HEK293 (cell line): ENCODE data around the gene LCN12.

Experiments
- CTCF ChIA-PET: fragments of 350-600 bp; formaldehyde crosslinking; extraction: SDS; loops from one replicate; lab custom pipeline; 2021; ENCODE audit warnings: antibody characterized with exemption; lab: Yijun Ruan, JAX
- POLR2A ChIA-PET: fragments of 300-600 bp; formaldehyde crosslinking; extraction: SDS; loops from one replicate; lab custom pipeline; 2020; ENCODE audit warnings: antibody characterized with exemption, inconsistent platforms; lab: Yijun Ruan, JAX
- H3K27ac ChIP-seq: fragments of 200-500 bp; sonication (Bioruptor generic); 2 replicates; pipeline ENCODE4 v1.5.1; 2014; ENCODE audit warnings: low read depth, low read length, control low read depth, inconsistent platforms; ENCODE audit errors: extremely low read depth
- H3K36me3 ChIP-seq, 2 experiments: fragments of 200-500 bp in 1 of 2; sonication (Bioruptor generic) in 1 of 2; 1 replicate in 1 of 2; 2 replicates in 1 of 2; pipeline ENCODE4 v1.5.1; 2014 to 2017; ENCODE audit warnings: inconsistent platforms in 2 of 2, low read length in 2 of 2; ENCODE audit not compliant: control insufficient read depth in 2 of 2, insufficient read depth in 1 of 2
- H3K4me1 ChIP-seq: fragments of 200-500 bp; sonication (Bioruptor generic); 2 replicates; pipeline ENCODE4 v1.5.1; 2014; ENCODE audit warnings: mild to moderate bottlenecking, low read length, inconsistent platforms; ENCODE audit not compliant: control insufficient read depth, insufficient read depth
- H3K4me3 ChIP-seq: 2 replicates; pipeline ENCODE4 v1.5.1; 2011; ENCODE audit warnings: low read depth, mild to moderate bottlenecking, control low read depth, low read length, moderate library complexity
- H3K9me3 ChIP-seq: fragments of 200-500 bp; sonication (Bioruptor generic); 2 replicates; pipeline ENCODE4 v1.5.1; 2014; ENCODE audit warnings: low read depth, low read length, inconsistent platforms; ENCODE audit not compliant: control insufficient read depth, insufficient read depth
- GLIS2 ChIP-seq: fragments of 450-650 bp; formaldehyde crosslinking; IDR thresholded peaks from 2 replicates; pipeline ENCODE4 v1.5.1; 2016; ENCODE audit warnings: missing biosample characterization, missing genetic modification characterization
- KLF7 ChIP-seq: fragments of 450-650 bp; formaldehyde crosslinking; IDR thresholded peaks from 2 replicates; pipeline ENCODE4 v1.5.1; 2016; ENCODE audit warnings: missing biosample characterization, missing genetic modification characterization, borderline replicate concordance
- OVOL3 ChIP-seq: fragments of 450-650 bp; formaldehyde crosslinking; IDR thresholded peaks from 2 replicates; pipeline ENCODE4 v1.5.1; 2016; ENCODE audit warnings: missing biosample characterization, missing genetic modification characterization
- WT1 ChIP-seq: fragments of 450-650 bp; formaldehyde crosslinking; IDR thresholded peaks from 2 replicates; pipeline ENCODE4 v1.5.1; 2016; ENCODE audit warnings: missing biosample characterization, missing genetic modification characterization
- ZBTB1 ChIP-seq: fragments of 450-650 bp; formaldehyde crosslinking; IDR thresholded peaks from 2 replicates; pipeline ENCODE4 v1.5.1; 2016; ENCODE audit warnings: missing biosample characterization, missing genetic modification characterization
- ZBTB17 ChIP-seq: fragments of 450-650 bp; formaldehyde crosslinking; IDR thresholded peaks from 2 replicates; pipeline ENCODE4 v1.5.1; 2016; ENCODE audit warnings: missing biosample characterization, missing genetic modification characterization
- ZNF341 ChIP-seq: fragments of 450-650 bp; formaldehyde crosslinking; IDR thresholded peaks from 2 replicates; pipeline ENCODE4; 2016; ENCODE audit warnings: low read depth, missing biosample characterization, missing genetic modification characterization
- ZNF707 ChIP-seq: fragments of 450-650 bp; formaldehyde crosslinking; IDR thresholded peaks from 2 replicates; pipeline ENCODE4 v1.5.1; 2016; ENCODE audit warnings: missing biosample characterization, missing genetic modification characterization
- ZNF830 ChIP-seq: fragments of 450-650 bp; IDR thresholded peaks from 2 replicates; pipeline ENCODE4 v1.5.0; 2018; ENCODE audit warnings: missing biosample characterization, missing genetic modification characterization, low read depth, mild to moderate bottlenecking, moderate library complexity
- ZNF843 ChIP-seq: fragments of 450-650 bp; formaldehyde crosslinking; IDR thresholded peaks from 2 replicates; pipeline ENCODE4 v1.5.1; 2016; ENCODE audit warnings: missing biosample characterization, missing genetic modification characterization
- ZSCAN16 ChIP-seq: fragments of 450-650 bp; formaldehyde crosslinking; IDR thresholded peaks from 2 replicates; pipeline ENCODE4 v1.5.1; 2016; ENCODE audit warnings: missing biosample characterization, missing genetic modification characterization
- TF ChIP-seq, protein P1 (sequence below): fragments of 450-650 bp; formaldehyde crosslinking; IDR thresholded peaks from 2 replicates; pipeline ENCODE4 v1.5.1; 2016; ENCODE audit warnings: missing biosample characterization, missing genetic modification characterization
- TF ChIP-seq, protein P2 (sequence below): fragments of 450-650 bp; formaldehyde crosslinking; IDR thresholded peaks from 2 replicates; pipeline ENCODE4 v1.5.1; 2016; ENCODE audit warnings: missing biosample characterization, missing genetic modification characterization

Gene LCN12

DNA sequence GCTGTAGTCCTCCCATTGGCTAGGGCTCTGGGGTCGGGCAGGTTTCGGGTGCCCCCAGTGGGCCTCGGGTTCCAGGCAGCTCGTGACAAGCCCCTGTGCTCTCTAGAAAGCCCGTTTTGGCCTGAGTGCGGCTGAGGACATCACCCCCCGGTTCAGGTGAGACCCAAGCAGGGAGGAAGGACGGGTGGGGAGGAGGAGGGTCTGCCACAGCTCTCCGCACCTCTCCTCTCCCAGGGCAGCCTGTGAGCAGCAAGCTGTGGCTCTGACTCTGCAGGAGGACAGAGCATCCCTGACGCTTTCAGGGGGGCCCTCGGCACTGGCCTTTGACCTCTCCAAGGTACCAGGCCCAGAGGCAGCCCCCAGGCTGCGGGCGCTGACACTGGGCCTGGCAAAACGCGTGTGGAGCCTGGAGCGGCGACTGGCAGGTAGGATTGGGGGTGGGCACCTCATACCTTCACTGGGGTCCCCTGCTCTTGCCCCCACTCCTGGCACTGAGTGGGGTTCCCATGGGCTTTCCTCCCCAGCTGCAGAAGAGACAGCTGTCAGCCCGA, 40.8 kb downstream of the LCN12 start (continued):
- TF ChIP-seq, protein P1, sequence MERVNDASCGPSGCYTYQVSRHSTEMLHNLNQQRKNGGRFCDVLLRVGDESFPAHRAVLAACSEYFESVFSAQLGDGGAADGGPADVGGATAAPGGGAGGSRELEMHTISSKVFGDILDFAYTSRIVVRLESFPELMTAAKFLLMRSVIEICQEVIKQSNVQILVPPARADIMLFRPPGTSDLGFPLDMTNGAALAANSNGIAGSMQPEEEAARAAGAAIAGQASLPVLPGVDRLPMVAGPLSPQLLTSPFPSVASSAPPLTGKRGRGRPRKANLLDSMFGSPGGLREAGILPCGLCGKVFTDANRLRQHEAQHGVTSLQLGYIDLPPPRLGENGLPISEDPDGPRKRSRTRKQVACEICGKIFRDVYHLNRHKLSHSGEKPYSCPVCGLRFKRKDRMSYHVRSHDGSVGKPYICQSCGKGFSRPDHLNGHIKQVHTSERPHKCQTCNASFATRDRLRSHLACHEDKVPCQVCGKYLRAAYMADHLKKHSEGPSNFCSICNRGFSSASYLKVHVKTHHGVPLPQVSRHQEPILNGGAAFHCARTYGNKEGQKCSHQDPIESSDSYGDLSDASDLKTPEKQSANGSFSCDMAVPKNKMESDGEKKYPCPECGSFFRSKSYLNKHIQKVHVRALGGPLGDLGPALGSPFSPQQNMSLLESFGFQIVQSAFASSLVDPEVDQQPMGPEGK, result peak; percentile 57; the same call in 1 of the 2 replicates
- TF ChIP-seq WT1 (tag by site-specific recombination), result 0 out of 2 replicates have a peak, but pooled peaks have one; percentile 6
- no peak; the same call in 1 of the 2 replicates for TF ChIP-seq ZSCAN16 (tag by site-specific recombination)
- 0 out of 2 replicates have a peak, but pooled peaks have one; percentile 28 for TF ChIP-seq ZNF707 (tag by site-specific recombination)
- TF ChIP-seq KLF7 (tag by site-specific recombination), result 0 out of 2 replicates have a peak, but pooled peaks have one; percentile 3
- peak; percentile 53 for TF ChIP-seq GLIS2 (tag by site-specific recombination)

DNA sequence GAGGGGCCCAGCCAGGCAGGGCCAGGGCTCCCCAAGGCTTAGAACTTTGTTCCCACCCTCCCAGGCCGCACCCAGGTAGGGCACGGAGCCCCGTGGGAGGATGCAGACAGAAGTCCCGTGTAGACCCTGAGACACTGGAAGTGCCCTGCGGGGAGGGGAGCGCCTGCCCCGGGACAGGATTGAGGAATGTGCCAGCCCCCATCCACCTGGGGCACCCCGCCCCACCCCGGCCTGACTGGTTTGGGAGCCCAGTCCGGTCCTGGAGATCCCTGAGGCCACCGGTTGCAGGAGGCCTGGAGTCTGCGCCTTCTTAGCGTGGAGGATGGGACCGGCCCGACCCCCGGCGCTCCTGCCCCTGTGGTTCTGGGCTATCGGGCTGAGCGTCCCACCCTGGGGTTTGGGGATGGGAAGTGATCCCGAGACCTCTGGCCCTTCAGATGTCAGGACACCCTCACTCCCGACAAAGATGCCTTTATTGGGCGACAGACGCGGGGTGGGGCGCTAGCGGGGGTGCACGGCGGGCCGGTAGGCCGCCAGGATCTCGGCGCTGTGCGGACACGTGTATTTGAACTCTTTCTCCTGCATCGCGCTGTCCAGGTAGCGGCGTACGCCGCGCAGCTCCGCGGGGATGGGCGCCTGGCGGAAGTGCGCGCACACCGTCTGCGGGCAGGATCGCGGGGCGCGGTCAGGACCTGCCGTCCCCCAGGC, 42.3 kb downstream of the LCN12 start:
- Histone ChIP-seq H3K27ac (no peak overlapping the region), H3K9me3 (no peaks in the 10 kb centered on the region), H3K36me3 (peaks cover 0 to 18% of the 10 kb centered on the region in 2 experiments; a peak in 1 of 3 replicates), H3K4me3 (no peak overlapping the region), H3K4me1 (peaks cover 5% of the 10 kb centered on the region)
- POLR2A ChIA-PET, result interaction anchor here (1.6 to 2.8 kb wide), 3 partner anchors 8 to 128 kb away, joined by 4 to 25 read pairs (median 24); partner anchors contain the start of gene EDF1
- TF ChIP-seq ZBTB17 (tag by site-specific recombination) (no peak), ZNF341 (tag by site-specific recombination) (0 out of 2 replicates have a peak, but pooled peaks have one; percentile 33)
- TF ChIP-seq, protein P1, result 0 out of 2 replicates have a peak, but pooled peaks have one; percentile 5
- CTCF ChIA-PET, result interaction anchor here (0.7 to 2.9 kb wide), 4 partner anchors 21 to 46 kb away, joined by 3 to 28 read pairs (median 14); no protein-coding TSS in a partner anchor

DNA sequence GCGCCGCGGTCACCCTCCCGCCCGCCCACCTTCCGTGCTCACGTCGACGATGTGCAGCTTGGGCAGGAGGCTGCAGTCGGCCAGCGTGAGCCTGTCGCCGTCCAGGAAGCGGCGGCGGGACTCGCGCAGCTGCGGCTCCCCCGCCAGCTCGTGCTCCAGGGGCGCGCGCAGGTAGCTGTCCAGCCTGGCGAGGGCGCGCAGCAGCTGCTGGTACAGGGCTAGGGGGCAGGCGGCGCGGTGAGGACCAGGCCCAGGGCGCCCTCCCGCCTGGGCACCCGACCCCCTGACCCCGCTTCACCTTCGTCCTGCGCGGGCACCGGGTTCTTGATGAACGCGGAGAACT, 42.8 kb downstream of the LCN12 start:
- Histone ChIP-seq H3K4me1 (peaks cover 5% of the 10 kb centered on the region), H3K36me3 (peaks cover 0 to 18% of the 10 kb centered on the region in 2 experiments; a peak in 1 of 3 replicates), H3K4me3 (no peak overlapping the region), H3K9me3 (no peaks in the 10 kb centered on the region), H3K27ac (no peak overlapping the region)
- TF ChIP-seq ZNF843 (tag by site-specific recombination), result no peak
- TF ChIP-seq, protein P2, sequence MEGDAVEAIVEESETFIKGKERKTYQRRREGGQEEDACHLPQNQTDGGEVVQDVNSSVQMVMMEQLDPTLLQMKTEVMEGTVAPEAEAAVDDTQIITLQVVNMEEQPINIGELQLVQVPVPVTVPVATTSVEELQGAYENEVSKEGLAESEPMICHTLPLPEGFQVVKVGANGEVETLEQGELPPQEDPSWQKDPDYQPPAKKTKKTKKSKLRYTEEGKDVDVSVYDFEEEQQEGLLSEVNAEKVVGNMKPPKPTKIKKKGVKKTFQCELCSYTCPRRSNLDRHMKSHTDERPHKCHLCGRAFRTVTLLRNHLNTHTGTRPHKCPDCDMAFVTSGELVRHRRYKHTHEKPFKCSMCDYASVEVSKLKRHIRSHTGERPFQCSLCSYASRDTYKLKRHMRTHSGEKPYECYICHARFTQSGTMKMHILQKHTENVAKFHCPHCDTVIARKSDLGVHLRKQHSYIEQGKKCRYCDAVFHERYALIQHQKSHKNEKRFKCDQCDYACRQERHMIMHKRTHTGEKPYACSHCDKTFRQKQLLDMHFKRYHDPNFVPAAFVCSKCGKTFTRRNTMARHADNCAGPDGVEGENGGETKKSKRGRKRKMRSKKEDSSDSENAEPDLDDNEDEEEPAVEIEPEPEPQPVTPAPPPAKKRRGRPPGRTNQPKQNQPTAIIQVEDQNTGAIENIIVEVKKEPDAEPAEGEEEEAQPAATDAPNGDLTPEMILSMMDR (tag by site-specific recombination), result no peak
- no peak for TF ChIP-seq ZBTB1 (tag by site-specific recombination)
- TF ChIP-seq OVOL3 (tag by site-specific recombination), result no peak
- TF ChIP-seq ZNF830, result no peak
- ChIA-PET POLR2A (no interaction called here), CTCF (interaction anchor here (0.7 kb wide), 1 partner anchor 21 kb away, joined by 3 read pairs; no protein-coding TSS in a partner anchor)
